Measurements from ENCODE around the gene SEMA3B.
"Not testable (repeated sequence)": the region's sequence is repeated elsewhere in the genome, so short reads cannot be mapped to it uniquely, and the experiment has no call there.

Gene SEMA3B

GRCh38 chr3:50278123-50278879, 9.4 kb downstream of the SEMA3B start:
- no peak overlapping the region for H3K27ac ChIP-seq
- in situ Hi-C loops (cut with HindIII; ENCODE audit: low pct_ligation_motif_present, low sequenced_read_pairs): no loop called here
- TF ChIP-seq CTCF (IDR thresholded peaks at IDR 0.05; ENCODE audit: low read depth, low read length, missing control alignments): no peak
- H3K4me3 ChIP-seq (ENCODE audit: low read depth, low read length): no peak overlapping the region
- DNase-seq: no peak
- H3K27me3 ChIP-seq (replicated peaks): peaks cover 26% of the 10 kb centered on the region
- H3K36me3 ChIP-seq (replicated peaks): no peaks in the 10 kb centered on the region

DNA sequence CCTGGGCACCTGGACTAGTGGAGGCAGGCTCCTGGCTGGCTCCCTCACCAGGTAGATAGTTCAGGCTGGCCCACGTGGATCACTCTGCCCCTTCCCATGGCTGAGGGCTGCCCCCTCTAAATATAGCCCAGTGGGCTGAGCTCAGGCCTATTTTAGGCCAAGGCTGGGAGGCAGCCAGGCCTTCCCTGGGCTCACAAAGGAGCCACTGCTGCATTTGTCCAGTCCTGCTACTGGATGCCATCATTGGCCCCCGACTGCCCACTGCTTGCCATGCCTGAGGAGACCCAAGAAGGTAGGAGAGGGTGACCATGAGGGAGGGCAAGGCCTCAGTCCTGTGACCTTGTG, 9.9 kb downstream of the SEMA3B start, which contains the start of gene LSMEM2:
LSMEM2 (plus strand) TSS at position 208 of the 345 bp plus-strand sequence; CDS start at position 235, 27 bp downstream.
- no peak within 1 kb of the TSS for H3K4me3 ChIP-seq (ENCODE audit: low read depth, low read length)
- DNase-seq: no peak
- no peaks in the 10 kb centered on the region for H3K36me3 ChIP-seq (replicated peaks)
- H3K27ac ChIP-seq: no peak within 1 kb of the TSS
- in situ Hi-C loops (cut with HindIII; ENCODE audit: low pct_ligation_motif_present, low sequenced_read_pairs): no loop called here
- no peak for TF ChIP-seq CTCF (IDR thresholded peaks at IDR 0.05; ENCODE audit: low read depth, low read length, missing control alignments)
- peaks cover 20% of the 10 kb centered on the region for H3K27me3 ChIP-seq (replicated peaks)

GRCh38 chr3:50279255-50280016, 10.5 kb downstream of the SEMA3B start:
- in situ Hi-C loops (cut with HindIII; ENCODE audit: low pct_ligation_motif_present, low sequenced_read_pairs): no loop called here
- Histone ChIP-seq H3K27ac (no peak overlapping the region), H3K36me3 (replicated peaks) (no peaks in the 10 kb centered on the region), H3K4me3 (ENCODE audit: low read depth, low read length) (no peak overlapping the region), H3K27me3 (replicated peaks) (peaks cover 14% of the 10 kb centered on the region)
- DNase-seq: no peak
- TF ChIP-seq CTCF (IDR thresholded peaks at IDR 0.05; ENCODE audit: low read depth, low read length, missing control alignments): no peak

DNA sequence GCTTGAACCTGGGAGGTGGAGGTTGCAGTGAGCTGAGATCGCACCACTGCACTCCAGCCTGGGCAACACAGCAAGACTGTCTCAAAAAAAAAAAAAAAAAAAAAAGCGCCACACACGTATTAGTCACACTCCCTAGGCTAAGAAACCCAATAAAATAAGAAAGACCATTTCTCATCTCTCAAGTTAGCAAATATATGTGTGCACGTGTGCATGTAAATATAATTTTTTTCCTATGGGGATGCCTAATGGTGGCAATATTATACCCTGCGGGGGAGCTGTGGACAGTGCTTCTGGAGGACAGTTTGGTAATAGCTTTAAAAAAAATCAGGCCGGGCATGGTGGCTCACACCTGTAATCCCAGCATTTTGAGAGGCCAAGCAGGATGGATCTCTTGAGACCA, 15.2 kb downstream of the SEMA3B start:
- H3K4me3 ChIP-seq (ENCODE audit: low read depth, low read length); in situ Hi-C loops (cut with HindIII; ENCODE audit: low pct_ligation_motif_present, low sequenced_read_pairs); DNase-seq; H3K27me3 ChIP-seq (replicated peaks); H3K27ac ChIP-seq: not testable (repeated sequence)
- H3K36me3 ChIP-seq (replicated peaks): peaks cover 14% of the 10 kb centered on the region

DNA sequence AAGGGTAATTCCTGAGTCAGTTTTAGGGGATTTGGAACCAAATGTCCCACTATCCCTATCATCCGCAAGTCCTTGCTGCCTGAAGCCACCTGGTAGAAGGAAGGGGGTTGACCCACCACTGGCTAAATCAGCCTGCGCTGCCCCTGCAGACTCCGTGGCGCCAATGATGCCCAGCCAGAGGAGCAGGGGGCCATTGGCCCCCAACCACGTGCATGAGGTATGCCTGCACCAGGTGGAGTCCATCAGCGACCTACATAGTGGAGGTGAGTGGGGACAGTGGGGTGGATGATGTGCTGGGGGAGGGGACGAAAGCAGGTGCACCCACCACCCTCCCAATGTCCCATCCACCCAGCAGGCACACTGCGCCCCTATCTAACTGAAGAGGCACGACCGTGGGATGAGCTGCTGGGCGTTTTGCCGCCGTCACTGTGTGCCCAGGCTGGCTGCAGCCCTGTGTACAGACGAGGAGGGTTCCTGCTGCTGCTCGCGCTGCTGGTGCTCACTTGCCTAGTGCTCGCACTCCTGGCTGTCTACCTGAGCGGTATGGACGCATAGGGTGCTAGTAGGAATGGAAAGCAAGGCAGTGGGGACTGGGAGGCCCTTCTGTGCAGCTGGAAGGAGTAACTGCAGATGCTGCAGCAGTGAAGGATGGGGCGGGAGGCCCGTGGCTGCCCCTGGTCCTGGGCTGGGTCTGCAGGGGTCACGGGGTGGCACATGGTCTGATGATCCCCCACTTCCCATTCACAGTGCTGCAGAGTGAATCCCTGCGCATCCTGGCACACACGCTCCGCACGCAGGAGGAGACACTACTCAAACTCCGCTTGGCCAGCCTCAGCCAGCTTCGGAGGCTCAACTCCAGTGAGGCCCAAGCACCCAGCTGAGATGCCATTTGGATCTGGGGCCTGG, 17.6 kb downstream of the SEMA3B start:
- in situ Hi-C loops (cut with HindIII; ENCODE audit: low pct_ligation_motif_present, low sequenced_read_pairs): no loop called here
- Histone ChIP-seq H3K36me3 (replicated peaks) (peaks cover 25% of the 10 kb centered on the region), H3K27me3 (replicated peaks) (no peaks in the 10 kb centered on the region), H3K4me3 (ENCODE audit: low read depth, low read length) (no peak overlapping the region), H3K27ac (no peak overlapping the region)
- no peak for TF ChIP-seq CTCF (IDR thresholded peaks at IDR 0.05; ENCODE audit: low read depth, low read length, missing control alignments)
- no peak for DNase-seq

DNA sequence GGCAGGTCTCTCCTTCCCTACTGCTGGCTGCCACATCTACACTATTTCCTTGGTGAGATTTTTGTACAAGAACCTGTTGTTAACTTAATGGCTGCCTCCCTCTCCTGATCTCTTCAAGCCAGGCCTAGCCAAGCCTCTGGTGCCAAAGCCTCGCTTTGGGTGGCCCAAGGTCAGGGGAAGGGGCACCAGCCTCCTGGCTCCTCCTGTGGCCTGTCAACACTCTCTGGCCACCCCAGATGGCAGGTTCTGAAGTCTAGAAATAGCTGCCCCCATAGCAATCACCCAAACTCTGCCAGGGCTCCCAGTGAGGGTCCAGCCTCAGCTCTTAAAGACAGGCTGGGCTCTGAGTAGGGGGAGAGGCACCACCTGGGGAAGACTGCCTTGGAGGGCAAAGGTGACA, 18.3 kb downstream of the SEMA3B start:
- peaks cover 25% of the 10 kb centered on the region for H3K36me3 ChIP-seq (replicated peaks)
- H3K27ac ChIP-seq: no peak overlapping the region
- TF ChIP-seq CTCF (IDR thresholded peaks at IDR 0.05; ENCODE audit: low read depth, low read length, missing control alignments): no peak
- H3K27me3 ChIP-seq (replicated peaks): no peaks in the 10 kb centered on the region
- H3K4me3 ChIP-seq (ENCODE audit: low read depth, low read length): no peak overlapping the region
- in situ Hi-C loops (cut with HindIII; ENCODE audit: low pct_ligation_motif_present, low sequenced_read_pairs): no loop called here
- DNase-seq: no peak

Measured in brain microvascular endothelial cell (primary cell).